PFSK-1 (cell line): Measurements from ENCODE around the gene ABCA8.

Source experiments
- TAF1 ChIP-seq: IDR thresholded peaks from 2 replicates; pipeline ENCODE4 v1.6.1; 2012; ENCODE audit warnings: low read length, control low read depth, borderline replicate concordance; ENCODE audit not compliant: insufficient read depth
- TF ChIP-seq, protein P1 (sequence below), 2 experiments: IDR thresholded peaks; 2 replicates each; pipeline versions ENCODE4 v1.6.1 to v1.8.0; 2011 to 2012; ENCODE audit warnings: low read depth in 2 of 2, low read length in 2 of 2, control low read depth in 1 of 2, inconsistent platforms in 1 of 2, mild to moderate bottlenecking in 1 of 2, moderate library complexity in 1 of 2; ENCODE audit not compliant: insufficient read depth in 1 of 2

DNA sequence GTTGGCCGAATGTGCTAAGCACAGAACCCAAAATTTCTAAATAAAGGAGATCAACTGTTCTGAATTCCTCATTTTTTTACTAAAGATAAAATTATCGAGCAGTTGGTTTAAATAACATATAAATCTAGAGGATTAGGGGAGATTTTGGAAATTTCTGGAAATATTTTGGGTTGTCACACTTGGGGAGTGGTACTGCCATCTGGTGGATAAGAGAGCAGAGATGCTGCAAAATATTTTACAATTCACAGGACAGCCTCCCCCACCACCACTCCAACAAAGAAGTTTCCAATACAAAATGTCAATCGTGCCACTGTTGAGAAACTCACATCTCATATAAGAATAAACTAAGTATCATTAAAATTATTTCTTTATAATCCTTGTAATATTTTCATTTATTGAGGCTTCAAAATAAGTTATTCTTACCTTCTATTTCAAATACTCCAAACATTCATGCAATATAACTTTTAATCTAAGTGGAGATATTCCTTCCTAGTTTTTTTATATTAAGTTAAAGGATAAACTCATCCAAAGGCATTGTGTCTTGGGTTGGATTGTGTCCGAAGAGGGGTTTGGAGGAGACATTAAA, 17.0 kb upstream of the ABCA8 start:
- TF ChIP-seq, protein P1, sequence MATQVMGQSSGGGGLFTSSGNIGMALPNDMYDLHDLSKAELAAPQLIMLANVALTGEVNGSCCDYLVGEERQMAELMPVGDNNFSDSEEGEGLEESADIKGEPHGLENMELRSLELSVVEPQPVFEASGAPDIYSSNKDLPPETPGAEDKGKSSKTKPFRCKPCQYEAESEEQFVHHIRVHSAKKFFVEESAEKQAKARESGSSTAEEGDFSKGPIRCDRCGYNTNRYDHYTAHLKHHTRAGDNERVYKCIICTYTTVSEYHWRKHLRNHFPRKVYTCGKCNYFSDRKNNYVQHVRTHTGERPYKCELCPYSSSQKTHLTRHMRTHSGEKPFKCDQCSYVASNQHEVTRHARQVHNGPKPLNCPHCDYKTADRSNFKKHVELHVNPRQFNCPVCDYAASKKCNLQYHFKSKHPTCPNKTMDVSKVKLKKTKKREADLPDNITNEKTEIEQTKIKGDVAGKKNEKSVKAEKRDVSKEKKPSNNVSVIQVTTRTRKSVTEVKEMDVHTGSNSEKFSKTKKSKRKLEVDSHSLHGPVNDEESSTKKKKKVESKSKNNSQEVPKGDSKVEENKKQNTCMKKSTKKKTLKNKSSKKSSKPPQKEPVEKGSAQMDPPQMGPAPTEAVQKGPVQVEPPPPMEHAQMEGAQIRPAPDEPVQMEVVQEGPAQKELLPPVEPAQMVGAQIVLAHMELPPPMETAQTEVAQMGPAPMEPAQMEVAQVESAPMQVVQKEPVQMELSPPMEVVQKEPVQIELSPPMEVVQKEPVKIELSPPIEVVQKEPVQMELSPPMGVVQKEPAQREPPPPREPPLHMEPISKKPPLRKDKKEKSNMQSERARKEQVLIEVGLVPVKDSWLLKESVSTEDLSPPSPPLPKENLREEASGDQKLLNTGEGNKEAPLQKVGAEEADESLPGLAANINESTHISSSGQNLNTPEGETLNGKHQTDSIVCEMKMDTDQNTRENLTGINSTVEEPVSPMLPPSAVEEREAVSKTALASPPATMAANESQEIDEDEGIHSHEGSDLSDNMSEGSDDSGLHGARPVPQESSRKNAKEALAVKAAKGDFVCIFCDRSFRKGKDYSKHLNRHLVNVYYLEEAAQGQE (IDR thresholded peaks at IDR 0.05; ENCODE audit: insufficient read depth in 1 of 2, low read depth in 2 of 2, low read length in 2 of 2) = no peak
- no peak for TF ChIP-seq TAF1
